CD4-positive, alpha-beta T cell (primary cell): ENCODE results near the gene CADM1. TPM values are rescaled to one million over a fixed set of nuclear protein-coding genes. Genes with fewer than 3 reads are reported as not detected.

Experiments used
- ATAC-seq: fragments of 200-7000 bp; cut with Tn5 transposase; one replicate; pipeline ENCODE4 v1.10.0; 2022; ENCODE audit warnings: mild to moderate bottlenecking; ENCODE audit not compliant: poor library complexity
- CTCF ChIA-PET: fragments of 350-600 bp; sonication (Branson Sonifier 250); formaldehyde crosslinking; loops from one replicate; lab custom pipeline; 2021; ENCODE audit warnings: antibody characterized with exemption, inconsistent platforms; lab: Charles Lee
- POLR2A ChIA-PET: fragments of 350-600 bp; sonication (Branson Sonifier 250); formaldehyde crosslinking; loops from one replicate; lab custom pipeline; 2021; ENCODE audit warnings: antibody characterized with exemption, inconsistent platforms; lab: Charles Lee
- DNase-seq, 14 experiments: peaks; one replicate each; pipeline ENCODE4 v3.0.0-alpha.2; 2013 to 2020; ENCODE audit warnings: mixed read lengths in 2 of 14
- H3K27ac ChIP-seq, 2 donors: one replicate each; pipeline versions ENCODE4 v1.5.1 to v1.7.0; 2013; ENCODE audit warnings: low read length in 2 of 2, low read depth in 1 of 2, mild to moderate bottlenecking in 1 of 2
- H3K27me3 ChIP-seq, 2 experiments: 1 replicate in 1 of 2; 2 replicates in 1 of 2; pipeline versions ENCODE4 v1.6.1 to v1.7.0; 2013; ENCODE audit warnings: low read length in 2 of 2, control low read depth in 1 of 2, mild to moderate bottlenecking in 1 of 2, moderate library complexity in 1 of 2; ENCODE audit not compliant: insufficient read depth in 2 of 2, control insufficient read depth in 1 of 2
- H3K36me3 ChIP-seq: one replicate; pipeline ENCODE4 v1.6.1; 2013; ENCODE audit warnings: low read length, control low read depth; ENCODE audit not compliant: insufficient read depth
- H3K4me1 ChIP-seq: one replicate; pipeline ENCODE4 v1.6.1; 2013; ENCODE audit warnings: low read length, control low read depth; ENCODE audit not compliant: insufficient read depth
- H3K4me3 ChIP-seq: one replicate; pipeline ENCODE4 v1.5.1; 2013; ENCODE audit warnings: mild to moderate bottlenecking, low read length, moderate library complexity
- H3K9me3 ChIP-seq, 2 experiments: 1 replicate in 1 of 2; 2 replicates in 1 of 2; pipeline versions ENCODE4 v1.6.1 to v1.7.0; 2013; ENCODE audit warnings: low read length in 2 of 2, mild to moderate bottlenecking in 2 of 2, control low read depth in 1 of 2, moderate library complexity in 1 of 2; ENCODE audit not compliant: control insufficient read depth in 1 of 2, insufficient read depth in 1 of 2
- H3K27ac Mint-ChIP-seq: one replicate; pipeline ENCODE4 v1.8.0; 2020; ENCODE audit warnings: mixed read lengths
- H3K27me3 Mint-ChIP-seq: one replicate; pipeline ENCODE4 v1.8.0; 2021; ENCODE audit warnings: mixed read lengths
- H3K36me3 Mint-ChIP-seq: one replicate; pipeline ENCODE4 v1.8.0; 2021; ENCODE audit warnings: low read depth, mixed read lengths
- H3K4me1 Mint-ChIP-seq: one replicate; pipeline ENCODE4 v1.8.0; 2021; ENCODE audit warnings: low read depth, mixed read lengths
- H3K4me3 Mint-ChIP-seq: one replicate; pipeline ENCODE4 v1.8.0; 2020; ENCODE audit warnings: mild to moderate bottlenecking, mixed read lengths
- H3K9me3 Mint-ChIP-seq: one replicate; pipeline ENCODE4 v1.8.0; 2020; ENCODE audit warnings: mixed read lengths
- CTCF ChIP-seq: fragments of 200-600 bp; IDR thresholded peaks from one replicate; pipeline ENCODE4 v1.8.0; 2022; ENCODE audit warnings: antibody characterized with exemption, mild to moderate bottlenecking
- intact Hi-C, 2 experiments: fragments of 100-400 bp; cut with DNase I in 1 of 2; cut with micrococcal nuclease in 1 of 2; formaldehyde crosslinking; loops; one replicate each; pipeline versions ENCODE4 v1.15.1 to v1.9.0; 2023 to 2025; cut with DNase I, micrococcal nuclease
- total RNA-seq, 174 experiments: library from RNA in 2 of 174; stranded (reverse) in 2 of 174; gene quantifications; one replicate each; pipeline ENCODE4 v1.2.3 and lab custom pipeline; 2021 to 2026

CADM1 gene
- total RNA-seq, 2 experiments from 2014 or later: 1.1 to 1.4 TPM

- no peaks in the 10 kb centered on the region for H3K27me3 ChIP-seq
- Mint-ChIP-seq H3K9me3 (no peaks in the 10 kb centered on the region), H3K4me3 (no peak overlapping the region), H3K27me3 (no peaks in the 10 kb centered on the region), H3K4me1 (no peaks in the 10 kb centered on the region), H3K36me3 (no peaks in the 10 kb centered on the region), H3K27ac (no peak overlapping the region)
- intact Hi-C loops: no loop called here
- H3K36me3 ChIP-seq: no peaks in the 10 kb centered on the region
- no peak overlapping the region for H3K27ac ChIP-seq
- ATAC-seq (no peak), DNase-seq (no peak)
- ChIA-PET CTCF (no interaction called here), POLR2A (no interaction called here)
- no peak for TF ChIP-seq CTCF
- H3K4me3 ChIP-seq: no peak overlapping the region
- H3K9me3 ChIP-seq: no peaks in the 10 kb centered on the region
- H3K4me1 ChIP-seq: no peaks in the 10 kb centered on the region
These were observed 259.5 kb downstream of the CADM1 start for GRCh38 chr11:115244758-115245157.

- Mint-ChIP-seq H3K27ac (no peak overlapping the region), H3K4me1 (no peaks in the 10 kb centered on the region), H3K27me3 (no peaks in the 10 kb centered on the region), H3K9me3 (no peaks in the 10 kb centered on the region), H3K36me3 (no peaks in the 10 kb centered on the region), H3K4me3 (no peak overlapping the region)
- ATAC-seq: no peak
- DNase-seq: no peak
- POLR2A ChIA-PET: no interaction called here
- Histone ChIP-seq H3K9me3 (no peaks in the 10 kb centered on the region), H3K27ac (no peak overlapping the region), H3K4me1 (no peaks in the 10 kb centered on the region), H3K36me3 (no peaks in the 10 kb centered on the region), H3K27me3 (no peaks in the 10 kb centered on the region), H3K4me3 (no peak overlapping the region)
- no peak for TF ChIP-seq CTCF
- intact Hi-C loops: no loop called here
- CTCF ChIA-PET: no interaction called here
These were observed 259.9 kb downstream of the CADM1 start for GRCh38 chr11:115244296-115244695.

GRCh38 chr11:115242982-115243381 lies 261.2 kb downstream of the CADM1 start:
- CTCF ChIA-PET: no interaction called here
- Mint-ChIP-seq H3K4me1 (no peaks in the 10 kb centered on the region), H3K36me3 (no peaks in the 10 kb centered on the region), H3K4me3 (no peak overlapping the region), H3K9me3 (no peaks in the 10 kb centered on the region), H3K27me3 (no peaks in the 10 kb centered on the region), H3K27ac (no peak overlapping the region)
- no peak overlapping the region for H3K4me3 ChIP-seq
- H3K36me3 ChIP-seq: no peaks in the 10 kb centered on the region
- H3K4me1 ChIP-seq: no peaks in the 10 kb centered on the region
- POLR2A ChIA-PET: no interaction called here
- H3K9me3 ChIP-seq: no peaks in the 10 kb centered on the region
- H3K27ac ChIP-seq: no peak overlapping the region
- intact Hi-C loops: no loop called here
- DNase-seq (no peak), ATAC-seq (no peak)
- TF ChIP-seq CTCF: no peak
- H3K27me3 ChIP-seq: no peaks in the 10 kb centered on the region
